ENCODE results near the gene CAB39L. TPM values are rescaled to one million over a fixed set of nuclear protein-coding genes. Genes with fewer than 3 reads are reported as not detected.

CAB39L gene
- total RNA-seq, 1 donor from 2014 or later = 8.8 TPM

DNA sequence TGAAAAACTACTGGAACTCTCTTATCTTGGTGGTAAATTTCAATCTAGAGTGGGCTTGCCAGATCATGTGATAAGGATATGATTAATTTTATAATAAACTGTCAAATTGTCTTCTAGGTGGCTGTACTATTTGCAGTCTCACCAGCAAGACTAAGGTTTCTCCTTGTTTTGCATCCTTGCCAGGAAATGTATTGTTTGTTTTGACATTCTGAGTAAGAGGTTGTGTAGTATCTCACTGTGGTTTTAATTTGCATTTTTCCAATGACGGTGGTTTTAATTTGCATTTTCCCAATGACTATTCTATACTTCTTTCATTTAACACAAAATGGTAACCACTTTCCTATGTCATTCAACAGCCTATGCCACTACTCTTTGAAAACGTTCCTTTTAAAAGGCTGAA lies 2.0 kb downstream of the CAB39L start:
- no peak for DNase-seq (ENCODE audit: low read depth, low spot score)

DNA sequence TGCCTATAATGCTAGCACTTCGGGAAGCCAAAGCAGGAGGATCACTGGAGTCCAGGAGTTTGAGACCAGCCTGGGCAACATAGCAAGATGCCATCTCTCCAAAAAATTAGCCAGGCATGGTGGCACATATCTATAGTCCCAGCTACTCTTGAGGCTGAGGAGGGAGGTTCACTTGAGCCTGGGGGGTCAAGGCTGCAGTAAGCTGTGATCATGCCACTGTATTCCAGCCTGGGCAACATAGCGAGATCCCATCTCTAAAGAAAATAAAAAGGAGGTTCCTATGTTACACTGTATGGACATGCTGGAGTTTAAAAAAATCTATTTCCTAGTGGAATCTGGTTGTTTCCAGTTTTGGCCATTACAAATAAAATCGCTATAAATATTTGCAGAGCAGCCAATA lies 2.6 kb downstream of the CAB39L start:
- DNase-seq (ENCODE audit: low read depth, low spot score) = no peak

DNA sequence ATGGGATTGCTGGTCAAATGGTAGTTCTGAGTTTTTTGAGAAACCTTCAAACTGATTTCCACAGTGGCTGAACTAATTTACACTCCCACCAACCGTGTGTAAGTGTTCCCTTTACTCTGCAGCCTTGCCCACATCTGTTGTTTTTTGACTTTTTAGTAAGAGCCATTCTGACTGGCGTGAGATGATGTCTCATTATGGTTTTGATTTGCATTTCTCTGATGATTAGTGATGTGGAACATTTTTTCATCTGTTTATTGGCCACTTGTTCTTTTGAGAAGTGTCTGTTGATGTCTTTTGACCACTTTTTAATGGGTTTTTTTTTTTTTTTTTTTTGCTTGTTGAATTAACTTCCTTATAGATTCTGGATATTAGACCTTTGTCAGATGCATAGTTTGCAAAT lies 4.3 kb downstream of the CAB39L start:
- no peak for DNase-seq (ENCODE audit: low read depth, low spot score)

DNA sequence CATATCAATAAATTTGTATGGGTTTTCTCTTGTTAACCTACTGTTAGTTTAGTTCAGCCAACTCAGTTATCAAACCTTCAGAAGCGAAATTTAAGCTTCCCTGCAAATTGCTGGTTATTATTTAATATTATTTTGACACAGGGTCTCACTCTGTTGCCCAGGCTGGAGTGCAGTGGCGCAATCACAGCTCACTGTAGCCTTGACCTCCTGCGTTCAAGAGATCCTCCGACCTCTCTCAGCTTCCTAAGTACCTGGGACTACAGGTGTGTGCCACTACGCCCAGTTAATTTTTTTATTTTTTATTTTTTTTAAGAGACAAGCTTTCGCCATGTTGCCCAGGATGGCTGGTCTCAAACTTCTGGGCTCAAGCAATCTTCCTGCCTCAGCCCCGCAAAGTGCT lies 6.2 kb downstream of the CAB39L start:
- DNase-seq (ENCODE audit: low read depth, low spot score) = no peak

DNA sequence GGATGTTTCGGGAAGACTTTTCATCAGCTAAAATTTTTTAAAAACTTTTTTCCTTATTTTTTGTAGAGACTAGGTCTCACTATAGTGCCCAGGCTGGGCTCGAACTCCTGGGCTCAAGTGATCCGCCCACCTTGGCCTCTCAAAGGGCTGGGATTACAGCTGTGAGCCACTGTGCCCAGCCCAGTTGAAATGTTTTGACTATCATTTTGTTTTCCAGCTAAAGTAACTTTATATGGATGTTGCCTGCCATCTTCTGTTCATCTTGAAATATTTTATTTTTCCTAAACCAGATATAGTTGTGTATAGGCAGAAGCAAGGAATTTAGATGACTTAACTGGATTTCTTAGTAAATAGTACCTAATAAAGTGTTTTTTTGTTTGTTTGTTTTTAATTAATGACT lies 7.0 kb downstream of the CAB39L start:
- no peak for DNase-seq (ENCODE audit: low read depth, low spot score)

DNA sequence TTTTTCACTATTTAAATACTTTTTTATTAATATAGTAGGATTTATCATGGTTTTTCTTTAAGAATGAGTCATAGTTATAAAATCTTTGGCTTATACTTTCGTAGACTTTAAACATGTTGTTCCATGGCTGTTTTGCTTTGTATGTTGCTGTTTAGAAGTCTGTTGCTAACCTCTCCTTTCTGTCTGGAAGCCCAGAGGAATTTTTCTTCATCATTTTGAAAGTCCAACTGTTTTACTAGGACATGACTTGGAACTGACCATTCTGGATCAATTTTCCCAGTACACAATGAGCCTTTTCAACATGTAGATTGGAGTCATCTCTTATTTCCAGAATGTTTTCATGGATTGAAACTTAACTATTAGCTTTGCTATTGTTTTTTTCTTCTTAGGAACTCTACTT lies 7.9 kb downstream of the CAB39L start:
- DNase-seq (ENCODE audit: low read depth, low spot score) = no peak

DNA sequence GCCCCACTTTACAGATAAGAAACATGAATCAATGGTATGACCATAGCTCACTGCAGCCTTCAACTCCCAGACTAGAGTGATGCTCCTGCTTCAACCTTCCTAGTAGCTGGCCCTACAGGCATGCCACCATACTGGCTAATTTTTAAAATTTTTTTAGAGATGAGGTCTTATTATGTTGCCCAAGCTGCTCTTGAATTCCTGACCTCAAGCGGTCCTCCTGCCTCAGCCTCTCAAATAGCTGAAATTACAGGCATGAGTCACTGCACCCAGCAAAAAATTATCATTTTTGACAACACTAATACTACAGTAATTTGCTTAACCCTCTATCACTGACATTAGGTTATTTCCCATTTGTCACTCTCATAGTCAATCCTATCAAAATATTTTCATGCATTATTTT lies 14.7 kb downstream of the CAB39L start:
- no peak for DNase-seq (ENCODE audit: low read depth, low spot score)

DNA sequence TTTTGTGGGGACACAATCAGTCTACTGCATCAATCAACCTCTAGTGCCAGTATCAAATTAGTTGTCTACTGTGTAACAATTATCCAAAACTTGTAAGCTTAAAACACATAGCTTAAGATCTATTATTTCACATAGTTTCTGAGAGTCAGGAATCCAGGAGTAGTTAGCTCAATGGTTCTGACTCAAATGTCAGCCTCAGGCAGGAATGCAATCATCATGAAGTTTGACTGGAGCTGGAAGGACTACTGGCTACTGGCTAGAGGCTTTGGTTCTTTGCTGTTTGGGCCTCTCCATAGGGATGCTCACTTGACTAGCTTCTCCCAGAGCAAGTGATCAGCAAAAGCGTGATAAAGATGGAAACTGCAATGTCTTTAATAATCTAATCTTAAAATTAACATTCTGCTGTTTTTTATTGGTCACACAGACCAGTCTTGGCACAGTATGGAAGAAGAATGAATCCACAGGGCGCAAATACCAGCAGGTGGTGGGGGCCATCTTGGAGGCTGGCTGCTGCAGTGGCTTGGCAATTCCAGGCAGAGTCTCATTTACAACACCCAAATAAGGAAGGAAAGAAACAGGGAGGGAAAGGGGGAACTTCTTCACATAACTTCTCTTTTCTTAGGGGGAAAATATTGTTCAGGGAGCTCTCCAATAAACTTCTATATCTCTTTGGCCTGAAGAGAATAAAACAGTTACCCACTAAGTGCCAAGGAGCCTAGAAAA lies 15.7 kb downstream of the CAB39L start:
- DNase-seq (ENCODE audit: low read depth, low spot score) = no peak

- DNase-seq (ENCODE audit: low read depth, low spot score) = no peak
These were observed 19.8 kb downstream of the CAB39L start for GRCh38 chr13:49424011-49424560.

GRCh38 chr13:49421391-49421790 lies 22.5 kb downstream of the CAB39L start:
- DNase-seq (ENCODE audit: low read depth, low spot score) = no peak

- DNase-seq (ENCODE audit: low read depth, low spot score) = no peak
These were observed 24.6 kb downstream of the CAB39L start for GRCh38 chr13:49419276-49419675.

DNA sequence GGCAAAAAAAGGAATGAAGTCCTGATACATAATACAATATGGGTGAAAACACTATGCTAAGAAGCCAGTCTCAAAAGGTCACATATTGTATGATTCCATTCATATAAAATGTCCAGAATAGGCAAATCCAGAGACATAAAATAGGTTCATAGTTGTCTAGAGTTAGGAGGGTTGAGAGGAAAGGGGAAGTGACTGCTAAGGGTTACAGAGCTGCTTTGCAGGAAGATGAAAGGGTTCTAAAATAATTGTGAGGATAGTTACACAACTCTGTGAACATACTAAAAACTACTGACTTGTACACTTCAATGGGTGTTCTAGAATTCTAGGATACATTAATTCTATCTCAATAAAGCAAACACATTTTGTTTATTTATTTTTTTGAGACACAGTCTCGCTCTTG lies 25.7 kb downstream of the CAB39L start:
- no peak for DNase-seq (ENCODE audit: low read depth, low spot score)

GRCh38 chr13:49417161-49417560 lies 26.7 kb downstream of the CAB39L start:
- DNase-seq (ENCODE audit: low read depth, low spot score) = no peak

- DNase-seq (ENCODE audit: low read depth, low spot score) = no peak
These were observed 31.1 kb downstream of the CAB39L start for GRCh38 chr13:49412749-49413148.

- DNase-seq (ENCODE audit: low read depth, low spot score) = no peak
These were observed 32.5 kb downstream of the CAB39L start for GRCh38 chr13:49411353-49411752.

- DNase-seq (ENCODE audit: low read depth, low spot score) = no peak
These were observed 33.4 kb downstream of the CAB39L start for GRCh38 chr13:49410477-49410876.

GRCh38 chr13:49410006-49410405 lies 33.9 kb downstream of the CAB39L start:
- DNase-seq (ENCODE audit: low read depth, low spot score) = no peak

DNA sequence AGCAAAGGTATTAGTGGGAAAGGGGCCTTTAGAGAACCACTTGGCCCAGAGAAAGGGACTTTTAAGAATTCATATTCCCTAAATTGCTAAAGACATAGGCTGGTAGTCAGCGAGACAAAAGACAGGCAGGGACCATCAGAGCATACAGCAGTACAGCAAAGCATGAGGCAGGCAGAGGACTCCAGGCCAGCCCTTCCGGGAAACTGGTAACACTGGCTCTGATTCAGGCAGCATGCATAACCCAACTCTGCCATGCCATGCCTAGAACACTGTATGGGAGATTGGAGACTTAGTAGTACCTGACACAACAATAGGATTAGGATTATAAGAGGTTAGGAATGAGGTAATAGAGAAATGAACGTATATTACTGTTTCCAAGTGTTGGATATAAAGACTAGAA lies 34.9 kb downstream of the CAB39L start:
- DNase-seq (ENCODE audit: low read depth, low spot score) = no peak

GRCh38 chr13:49407936-49408335 lies 35.9 kb downstream of the CAB39L start:
- no peak for DNase-seq (ENCODE audit: low read depth, low spot score)

DNA sequence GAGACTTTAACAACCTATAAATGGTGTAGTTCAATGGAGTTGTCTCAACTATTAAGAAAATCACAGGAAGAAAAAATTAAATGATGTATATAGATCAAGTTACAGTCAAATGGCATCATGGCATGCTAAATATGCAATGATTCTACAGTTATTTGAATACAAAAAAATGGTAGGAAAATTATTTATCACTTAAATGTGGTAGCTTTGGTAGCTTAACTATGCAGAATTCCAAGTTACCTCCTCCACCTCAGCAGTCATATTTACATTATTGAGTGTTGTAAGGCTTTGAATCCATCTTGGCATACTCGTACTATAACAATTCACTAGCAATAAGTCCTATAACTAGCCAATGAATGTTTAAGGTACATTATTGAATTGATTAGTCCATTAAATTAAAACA lies 36.8 kb downstream of the CAB39L start:
- no peak for DNase-seq (ENCODE audit: low read depth, low spot score)

DNA sequence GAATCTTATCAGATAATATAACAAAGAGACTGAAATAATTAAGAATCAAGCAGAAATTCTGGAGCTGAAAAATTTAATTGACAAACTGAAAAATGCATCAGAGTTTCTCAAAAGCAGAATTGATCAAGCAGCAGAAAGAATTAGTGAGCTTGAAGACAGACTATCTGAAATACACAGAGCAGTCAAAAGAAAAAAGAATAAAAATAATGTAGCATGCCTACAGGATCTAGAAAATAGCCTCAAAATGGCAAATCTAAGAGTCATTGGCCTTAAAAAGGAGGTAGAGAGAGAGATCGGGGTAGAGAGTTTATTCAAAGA lies 39.2 kb downstream of the CAB39L start:
- no peak for DNase-seq (ENCODE audit: low read depth, low spot score)

- DNase-seq (ENCODE audit: low read depth, low spot score) = no peak
These were observed 39.7 kb downstream of the CAB39L start for GRCh38 chr13:49403996-49404702.

Measured in pulmonary artery endothelial cell (primary cell).